ENCODE data around the gene TUBB3.
A peak's percentile ranks its signal among the peaks of the same experiment; 100 is the strongest.

The TUBB3 gene

GRCh38 chr16:89949756-89950155, 26.6 kb downstream of the TUBB3 start:
- Histone ChIP-seq H3K4me3 (peak overlapping the region; percentile 80), H3K27ac (no peak overlapping the region)
- DNase-seq (ENCODE audit: low spot score) = no peak
- TF ChIP-seq, protein P1, sequence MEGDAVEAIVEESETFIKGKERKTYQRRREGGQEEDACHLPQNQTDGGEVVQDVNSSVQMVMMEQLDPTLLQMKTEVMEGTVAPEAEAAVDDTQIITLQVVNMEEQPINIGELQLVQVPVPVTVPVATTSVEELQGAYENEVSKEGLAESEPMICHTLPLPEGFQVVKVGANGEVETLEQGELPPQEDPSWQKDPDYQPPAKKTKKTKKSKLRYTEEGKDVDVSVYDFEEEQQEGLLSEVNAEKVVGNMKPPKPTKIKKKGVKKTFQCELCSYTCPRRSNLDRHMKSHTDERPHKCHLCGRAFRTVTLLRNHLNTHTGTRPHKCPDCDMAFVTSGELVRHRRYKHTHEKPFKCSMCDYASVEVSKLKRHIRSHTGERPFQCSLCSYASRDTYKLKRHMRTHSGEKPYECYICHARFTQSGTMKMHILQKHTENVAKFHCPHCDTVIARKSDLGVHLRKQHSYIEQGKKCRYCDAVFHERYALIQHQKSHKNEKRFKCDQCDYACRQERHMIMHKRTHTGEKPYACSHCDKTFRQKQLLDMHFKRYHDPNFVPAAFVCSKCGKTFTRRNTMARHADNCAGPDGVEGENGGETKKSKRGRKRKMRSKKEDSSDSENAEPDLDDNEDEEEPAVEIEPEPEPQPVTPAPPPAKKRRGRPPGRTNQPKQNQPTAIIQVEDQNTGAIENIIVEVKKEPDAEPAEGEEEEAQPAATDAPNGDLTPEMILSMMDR (IDR thresholded peaks at IDR 0.05) = no peak

GRCh38 chr16:89951509-89951908, 28.4 kb downstream of the TUBB3 start:
- H3K27ac ChIP-seq = no peak overlapping the region
- TF ChIP-seq, protein P1 (IDR thresholded peaks at IDR 0.05) = no peak
- H3K4me3 ChIP-seq = no peak overlapping the region
- no peak for DNase-seq (ENCODE audit: low spot score)

GRCh38 chr16:89952049-89952448, 28.9 kb downstream of the TUBB3 start:
- Histone ChIP-seq H3K27ac (no peak overlapping the region), H3K4me3 (no peak overlapping the region)
- DNase-seq (ENCODE audit: low spot score) = no peak
- TF ChIP-seq, protein P1 (IDR thresholded peaks at IDR 0.05) = no peak

GRCh38 chr16:89952551-89952950, 29.4 kb downstream of the TUBB3 start:
- TF ChIP-seq, protein P1 (IDR thresholded peaks at IDR 0.05) = no peak
- H3K4me3 ChIP-seq = no peak overlapping the region
- H3K27ac ChIP-seq = no peak overlapping the region
- no peak for DNase-seq (ENCODE audit: low spot score)

DNA sequence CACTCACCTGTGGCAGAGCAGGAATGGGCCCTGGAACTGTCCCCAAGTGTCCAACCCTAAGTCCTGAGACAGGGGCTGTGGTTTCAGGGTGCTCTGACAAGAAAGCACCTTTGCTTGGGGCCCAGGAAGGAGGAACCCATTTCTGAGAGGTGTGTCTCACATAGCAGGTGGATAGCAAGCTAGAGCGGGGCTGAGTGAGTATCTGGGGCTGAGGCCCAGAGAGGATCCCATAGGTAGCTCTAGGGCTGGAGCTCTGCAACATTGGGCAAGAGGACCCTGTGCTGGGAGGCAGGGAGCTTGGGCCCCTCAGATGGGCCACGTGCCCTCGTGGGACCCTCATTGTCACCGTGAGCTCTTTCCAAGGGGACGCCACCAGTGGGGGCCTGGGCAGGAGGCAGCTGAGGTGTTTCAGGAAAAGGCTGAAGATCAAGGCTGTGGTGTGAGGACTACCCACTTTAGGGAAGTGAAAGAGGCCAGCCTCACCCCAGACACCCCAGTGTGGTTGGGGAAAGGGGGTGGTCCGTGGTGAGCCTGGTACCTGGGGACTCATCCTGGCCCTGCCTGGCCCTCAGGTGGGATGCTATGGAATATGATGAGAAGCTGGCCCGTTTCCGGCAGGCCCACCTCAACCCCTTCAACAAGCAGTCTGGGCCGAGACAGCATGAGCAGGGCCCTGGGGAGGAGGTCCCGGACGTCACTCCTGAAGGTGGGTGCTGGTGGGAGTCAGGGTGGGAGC, 30.7 kb downstream of the TUBB3 start:
- no peak overlapping the region for H3K4me3 ChIP-seq
- no peak overlapping the region for H3K27ac ChIP-seq
- no peak for DNase-seq (ENCODE audit: low spot score)
- TF ChIP-seq, protein P1 (IDR thresholded peaks at IDR 0.05) = no peak

GRCh38 chr16:89954462-89954861, 31.3 kb downstream of the TUBB3 start:
- H3K4me3 ChIP-seq = no peak overlapping the region
- DNase-seq (ENCODE audit: low spot score) = no peak
- TF ChIP-seq, protein P1 (IDR thresholded peaks at IDR 0.05) = no peak
- H3K27ac ChIP-seq = no peak overlapping the region

GRCh38 chr16:89955001-89955685, 32.0 kb downstream of the TUBB3 start:
- DNase-seq (ENCODE audit: low spot score) = no peak
- TF ChIP-seq, protein P1 (IDR thresholded peaks at IDR 0.05) = no peak
- Histone ChIP-seq H3K27ac (no peak overlapping the region), H3K4me3 (no peak overlapping the region)

Measured in coronary artery (tissue), 2 donors.